ENCODE results near the gene ANGPTL2.
"Not testable (repeated sequence)": the region's sequence is repeated elsewhere in the genome, so short reads cannot be mapped to it uniquely, and the experiment has no call there.

Gene ANGPTL2

DNA sequence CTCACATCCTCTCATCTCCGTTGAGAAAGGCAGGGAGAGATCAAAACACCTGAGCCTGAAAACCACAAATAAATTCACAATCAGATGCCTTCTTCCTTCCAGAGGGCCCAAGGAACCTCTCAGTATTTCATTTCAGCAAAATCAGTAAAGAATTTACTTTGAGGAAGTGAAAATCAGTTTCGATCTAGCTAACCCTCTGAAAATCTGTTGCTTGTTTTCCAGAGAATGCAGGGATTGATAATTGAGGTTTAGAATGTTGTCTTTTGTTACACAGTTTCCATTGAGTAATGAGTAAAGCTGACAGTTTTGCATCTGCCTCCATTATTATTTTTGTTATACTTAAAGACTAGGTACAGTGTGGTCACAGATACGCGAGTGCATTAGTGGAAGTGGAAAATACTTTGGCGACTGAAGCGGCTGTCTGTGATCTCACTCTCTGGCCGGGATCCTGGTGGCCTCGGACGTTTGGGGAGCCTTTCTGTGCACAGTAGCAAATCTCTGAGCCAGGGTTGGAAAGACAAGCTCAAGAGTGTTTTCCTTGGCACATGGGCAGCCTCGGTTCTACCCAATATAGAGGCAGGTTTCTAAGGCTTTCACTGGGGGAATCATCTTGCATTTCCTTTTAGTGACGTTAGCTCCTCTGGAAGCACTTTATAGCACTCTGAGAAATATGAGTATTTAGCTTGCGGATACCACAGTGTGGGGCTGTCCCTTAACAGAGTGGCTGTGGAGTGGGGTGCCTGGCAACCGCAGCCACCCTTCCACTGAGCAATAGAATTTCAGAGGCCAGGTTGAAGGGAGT, 32.2 kb upstream of the ANGPTL2 start:
- no peak for DNase-seq

DNA sequence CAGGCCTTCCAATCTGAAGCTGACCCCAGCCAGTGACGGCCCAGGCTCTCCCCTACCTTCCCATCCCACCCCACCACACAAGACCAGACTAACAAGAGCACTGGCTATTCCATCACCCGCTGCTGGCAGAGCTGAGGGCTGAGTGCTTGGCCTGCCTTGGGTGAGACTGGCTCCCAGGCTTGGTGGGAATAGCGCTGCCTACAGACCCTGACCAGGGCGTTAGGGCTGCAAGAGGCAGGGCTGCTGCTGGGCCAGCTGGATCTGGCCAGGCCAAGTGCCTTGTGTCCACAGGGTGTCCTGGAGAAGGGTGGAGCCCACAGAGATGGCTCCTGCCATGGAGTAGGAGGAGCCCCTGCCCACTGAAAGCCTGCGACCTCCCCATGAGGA, 31.6 kb upstream of the ANGPTL2 start:
- no peak for DNase-seq

DNA sequence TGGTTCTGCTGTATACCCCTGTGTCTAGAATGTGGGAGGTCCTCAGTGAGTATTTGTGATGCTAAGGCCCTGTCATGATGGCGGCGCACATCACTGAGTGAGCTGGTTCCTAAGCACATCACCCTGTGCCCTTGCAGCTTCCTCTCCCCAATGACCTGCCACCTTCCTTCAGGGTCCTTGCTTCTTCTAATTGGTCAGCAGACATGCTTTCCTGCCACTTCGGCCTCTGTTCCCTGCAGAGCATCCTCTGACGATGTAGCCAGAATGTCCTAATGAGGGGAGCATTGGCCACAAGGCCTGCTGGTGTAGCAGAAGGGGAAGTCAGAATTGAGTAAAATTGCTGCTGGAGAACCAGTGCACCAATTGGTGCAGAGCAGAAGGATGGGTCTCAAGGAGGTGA, 31.1 kb upstream of the ANGPTL2 start:
- DNase-seq, result no peak

DNA sequence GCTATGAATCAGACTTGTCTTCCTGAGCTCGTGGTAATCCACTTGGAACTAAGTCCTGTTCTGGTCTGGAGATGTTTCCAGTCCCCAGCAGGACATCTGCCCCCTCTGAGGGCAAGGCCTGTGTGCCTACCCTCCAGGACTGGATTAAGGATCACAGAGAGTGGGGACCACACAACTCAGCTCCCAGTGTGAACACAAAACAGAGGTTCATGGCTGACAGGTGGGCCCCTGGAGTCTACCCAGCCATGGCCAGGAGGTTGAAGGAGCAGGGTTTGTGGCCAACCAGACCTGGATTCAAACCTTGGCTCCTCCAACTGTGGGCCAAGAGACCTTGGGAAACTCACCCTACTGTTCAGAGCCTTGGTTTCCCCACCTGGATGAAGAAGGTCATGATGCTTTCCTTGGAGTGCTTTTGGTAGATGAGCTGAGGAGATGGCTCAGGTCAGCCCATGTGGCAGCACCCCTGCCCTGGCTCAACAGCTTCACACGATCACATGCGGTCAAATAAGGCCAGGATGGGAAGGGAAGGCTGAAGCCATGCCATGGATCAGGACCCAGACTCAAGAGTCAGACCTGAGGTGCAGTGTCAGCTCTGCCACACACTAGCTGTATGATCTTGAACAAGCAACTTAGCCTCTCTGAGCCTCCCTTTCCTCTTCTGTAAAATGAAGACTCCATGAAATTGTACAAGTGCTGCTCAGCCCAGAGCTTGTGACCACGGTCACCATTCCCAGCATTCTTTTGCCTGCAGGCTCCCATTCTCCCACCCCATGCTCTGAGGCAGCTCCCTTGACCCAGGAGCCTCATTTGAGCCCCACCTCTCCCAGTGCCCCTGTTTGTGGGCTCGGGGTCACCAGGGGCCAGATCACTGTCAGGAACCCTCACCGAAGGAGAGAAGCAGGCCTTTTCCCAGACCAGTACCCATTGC, 27.3 kb upstream of the ANGPTL2 start:
- no peak for DNase-seq

DNA sequence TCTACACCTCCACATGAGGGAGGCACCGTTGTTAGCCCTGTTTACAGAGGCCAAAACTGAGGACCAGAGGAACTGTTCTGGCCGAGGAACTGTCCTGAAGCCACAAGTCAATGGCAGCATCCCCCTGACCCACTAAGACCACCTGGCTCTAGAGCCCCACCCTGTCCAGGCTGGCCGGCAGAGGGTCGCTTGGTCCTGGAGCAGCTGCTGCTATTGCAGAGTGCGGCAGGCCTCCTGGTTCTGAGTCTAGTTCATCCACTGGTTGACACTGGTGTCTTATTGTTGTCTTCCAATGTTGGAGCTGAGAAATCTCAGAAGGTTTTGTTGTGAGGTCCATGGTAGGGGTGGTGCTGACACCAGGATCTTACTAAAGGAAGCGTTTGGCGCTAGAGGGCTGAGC, 26.6 kb upstream of the ANGPTL2 start:
- DNase-seq, result no peak

DNA sequence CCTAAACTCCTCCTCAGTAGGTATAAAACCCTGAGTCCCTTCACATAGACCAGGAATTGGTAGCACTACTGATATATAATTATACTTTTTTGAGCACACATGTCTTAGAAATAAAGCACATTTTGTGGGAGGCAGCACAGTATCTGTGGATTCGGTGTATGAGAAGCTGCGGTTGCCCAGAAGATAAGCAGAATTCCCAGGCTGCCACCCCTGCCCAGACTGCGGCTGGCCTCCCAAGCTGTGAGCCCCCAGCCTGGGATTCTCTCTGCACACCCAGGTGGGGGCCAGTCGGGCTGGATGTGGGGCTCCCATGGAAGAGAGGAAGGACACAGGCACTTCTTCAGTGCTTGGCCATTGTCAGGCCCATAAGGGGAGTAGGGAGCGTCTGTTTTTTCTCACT, 25.6 kb upstream of the ANGPTL2 start:
- no peak for DNase-seq

DNA sequence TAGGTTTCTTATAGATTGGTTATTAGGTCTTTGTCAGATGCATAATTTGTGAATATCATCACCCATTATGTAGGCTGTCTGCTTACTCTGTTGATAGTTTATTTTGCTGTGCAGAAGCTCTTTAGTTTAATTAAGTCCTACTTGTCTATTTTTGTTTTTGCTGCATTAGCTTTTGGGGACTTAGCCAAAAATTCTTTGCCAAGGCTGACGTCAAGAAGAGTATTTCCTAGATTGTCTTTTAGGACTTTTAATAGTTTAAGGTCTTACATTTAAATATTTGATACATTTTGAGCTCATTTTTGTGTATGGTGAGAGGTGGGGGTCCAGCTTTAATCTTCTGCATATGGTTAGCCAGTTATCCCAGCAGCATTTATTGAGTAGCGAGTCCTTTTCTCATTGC, 24.8 kb upstream of the ANGPTL2 start:
- DNase-seq, result no peak

DNA sequence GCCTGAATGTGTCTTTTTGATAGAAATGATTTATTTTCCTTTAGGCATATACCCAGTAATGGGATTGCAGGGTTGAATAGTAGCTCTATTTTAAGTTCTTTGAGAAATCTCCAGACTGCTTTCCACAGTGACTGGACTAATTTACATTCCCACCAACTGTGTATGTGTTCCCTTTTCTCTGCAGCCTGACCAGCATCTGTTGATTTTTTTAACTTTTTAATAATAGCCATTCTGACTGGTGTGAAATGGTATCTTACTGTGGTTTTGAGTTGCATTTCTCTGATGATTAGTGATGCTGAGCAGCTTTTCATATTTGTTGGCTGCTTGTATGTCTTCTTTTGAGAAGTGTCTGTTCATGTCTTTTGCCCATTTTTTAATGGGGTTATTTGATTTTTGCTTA, 24.4 kb upstream of the ANGPTL2 start:
- not testable (repeated sequence) for DNase-seq

DNA sequence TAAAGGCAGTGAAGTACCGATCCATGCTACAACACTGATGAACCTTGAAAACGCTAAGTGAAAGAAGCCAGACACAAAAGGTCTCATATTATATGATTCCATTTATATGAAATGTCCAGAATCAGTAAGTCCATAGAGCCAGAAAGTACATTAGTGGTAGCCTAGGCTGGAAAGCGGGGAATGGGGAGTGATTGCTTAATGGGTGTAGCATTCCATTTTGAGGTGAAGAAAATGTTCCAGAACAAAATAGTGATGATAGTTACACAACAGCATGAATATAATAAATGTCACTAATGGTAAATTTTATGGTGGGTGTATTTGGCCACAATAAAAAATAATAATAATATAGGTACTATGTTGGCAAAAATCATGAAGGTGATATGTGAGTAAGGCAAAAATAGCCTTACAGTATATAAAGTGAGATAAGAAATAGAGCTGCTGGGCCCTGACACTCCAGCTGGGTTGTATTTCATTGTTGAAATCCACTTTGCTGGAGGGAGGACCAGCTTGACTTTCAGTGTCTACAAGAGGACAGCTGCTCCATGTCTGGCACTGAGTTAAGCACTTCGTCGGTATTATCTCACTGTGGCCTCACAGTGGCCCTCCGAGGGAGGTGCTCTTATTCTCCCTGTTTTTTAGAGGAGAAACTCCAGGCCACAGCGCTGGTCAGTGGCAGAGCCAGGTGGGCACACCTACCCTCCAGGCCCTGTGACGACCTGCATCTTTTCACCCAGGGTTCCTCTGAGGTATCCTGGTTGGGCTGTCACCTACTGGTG, 22.4 kb upstream of the ANGPTL2 start:
- no peak for DNase-seq

DNA sequence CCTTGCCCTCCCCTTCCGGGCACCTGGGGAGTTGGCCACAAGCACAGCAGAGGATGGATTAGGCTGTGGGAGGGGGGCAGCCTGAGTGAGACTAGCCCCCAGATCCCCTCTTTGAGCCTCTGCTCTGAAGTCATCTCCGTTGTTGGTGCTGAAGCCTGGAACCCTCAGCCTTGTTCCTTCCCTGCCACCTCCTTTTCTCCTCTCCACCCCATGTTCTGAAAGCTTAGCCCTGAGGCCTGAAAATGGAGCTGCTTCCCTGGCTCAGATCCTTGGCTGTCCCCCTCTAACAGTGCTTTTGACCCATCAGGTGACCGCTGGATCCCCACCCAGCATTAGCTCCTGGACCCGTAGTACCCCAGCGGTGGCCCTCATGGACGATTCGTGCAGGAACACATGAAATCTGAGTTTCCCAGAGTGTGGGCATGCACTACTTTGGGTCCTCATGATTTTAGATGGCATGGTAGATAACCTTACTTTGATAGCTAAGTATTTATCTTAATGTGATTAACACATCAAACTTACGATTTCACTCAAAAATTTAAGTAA, 21.6 kb upstream of the ANGPTL2 start:
- no peak for DNase-seq

DNA sequence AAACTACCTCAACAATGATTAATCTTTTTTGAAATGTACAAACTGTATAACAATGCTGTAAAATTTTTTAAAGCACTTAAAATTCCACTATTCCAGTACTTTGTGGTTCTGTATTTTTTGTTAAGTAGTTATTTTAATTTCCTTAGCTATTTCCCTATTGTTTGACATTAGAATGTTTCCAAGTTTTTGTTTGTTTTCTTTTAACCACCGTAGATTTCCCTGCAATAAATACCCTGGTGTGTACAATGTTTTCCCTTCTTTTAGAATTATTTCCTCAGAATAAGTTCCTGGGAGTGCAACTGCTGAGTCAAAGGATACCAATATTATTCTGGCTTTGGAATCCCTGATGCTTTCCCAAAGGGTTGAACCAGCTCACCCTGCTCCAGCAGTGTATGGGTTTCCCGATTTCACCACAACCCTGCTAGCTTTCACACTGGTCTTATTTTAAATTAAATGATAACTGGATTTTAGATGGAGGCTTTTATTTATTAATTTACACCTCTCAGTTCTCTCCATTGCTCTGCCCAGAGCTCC, 20.6 kb upstream of the ANGPTL2 start:
- no peak for DNase-seq

DNA sequence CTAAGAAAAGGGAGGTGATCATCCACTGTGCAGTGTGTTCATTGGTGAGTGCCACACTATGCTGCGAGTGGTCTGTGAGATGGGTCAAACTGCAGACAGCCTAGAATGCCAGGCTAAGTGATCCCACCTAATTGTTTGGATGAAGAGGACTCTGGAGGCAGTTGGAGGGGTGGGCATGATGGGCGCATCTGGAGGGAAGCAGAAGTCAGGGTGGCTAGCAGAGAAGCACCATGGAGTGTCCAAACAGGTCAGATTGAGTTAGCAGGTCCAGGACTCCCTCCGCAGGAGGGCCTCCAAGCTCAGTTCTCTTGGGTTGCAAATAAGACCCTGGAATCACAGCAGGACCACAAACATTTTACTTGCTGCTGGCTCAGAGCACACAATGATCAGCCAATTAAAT, 19.9 kb upstream of the ANGPTL2 start:
- DNase-seq, result no peak

DNA sequence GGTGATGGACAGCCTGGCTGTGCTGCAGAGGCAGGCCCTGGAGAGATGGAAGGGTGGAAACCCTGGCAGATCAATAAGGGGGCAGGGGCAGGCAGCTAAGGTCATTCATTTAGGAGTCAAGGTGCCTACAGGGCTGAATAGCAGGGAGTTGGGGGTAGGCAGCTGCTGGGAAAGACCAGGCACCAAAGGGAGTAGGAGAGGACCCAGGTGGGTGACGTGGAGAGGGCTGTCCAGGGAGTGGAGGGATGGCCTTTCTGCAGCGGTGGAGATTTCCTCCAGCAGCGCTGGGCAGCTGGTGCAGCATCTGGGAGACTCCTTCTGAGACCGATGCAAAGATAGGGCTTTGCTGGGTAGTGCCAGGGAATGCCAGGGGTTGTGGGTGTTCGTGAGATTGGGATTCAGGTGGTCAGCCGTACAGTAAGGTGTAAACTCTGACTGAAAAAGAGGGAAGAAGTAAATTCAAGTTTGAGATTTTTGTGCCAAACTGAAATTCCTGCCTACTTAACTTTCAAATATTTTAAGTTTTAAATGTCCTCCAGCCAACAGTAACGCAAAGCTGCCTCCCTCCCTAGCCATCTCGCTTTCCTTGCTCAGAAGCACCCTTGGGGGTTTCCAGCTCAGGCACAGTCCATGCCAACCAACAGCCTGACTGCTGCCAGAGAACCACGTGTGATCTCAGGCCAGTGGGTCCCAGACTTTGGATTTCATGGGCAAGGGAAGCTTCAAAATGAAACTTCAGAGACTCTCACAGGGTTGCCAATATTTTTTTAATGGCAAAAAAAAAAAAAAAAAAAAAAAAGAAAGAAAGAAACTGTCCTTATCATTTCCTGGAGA, 18.6 kb upstream of the ANGPTL2 start:
- no peak for DNase-seq

DNA sequence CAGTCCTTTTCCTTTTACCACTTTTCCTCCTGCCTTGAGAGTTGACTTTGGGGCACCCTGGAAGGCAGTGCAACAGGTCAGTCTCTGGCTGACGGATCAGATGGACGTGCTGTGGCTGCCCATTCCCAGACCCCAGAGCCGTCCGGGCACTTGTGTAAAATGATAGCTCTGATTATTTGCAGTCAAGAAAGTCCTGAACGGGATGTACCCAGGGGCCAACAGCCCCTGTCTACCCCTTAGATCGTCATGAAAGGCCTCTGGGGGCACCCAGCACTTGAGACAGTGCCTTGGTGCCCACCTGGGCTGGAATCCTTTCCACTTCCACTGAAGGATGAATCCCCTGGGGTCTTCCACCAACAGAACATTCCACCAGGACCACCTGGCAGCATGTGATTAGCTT, 17.7 kb upstream of the ANGPTL2 start:
- DNase-seq, result no peak

DNA sequence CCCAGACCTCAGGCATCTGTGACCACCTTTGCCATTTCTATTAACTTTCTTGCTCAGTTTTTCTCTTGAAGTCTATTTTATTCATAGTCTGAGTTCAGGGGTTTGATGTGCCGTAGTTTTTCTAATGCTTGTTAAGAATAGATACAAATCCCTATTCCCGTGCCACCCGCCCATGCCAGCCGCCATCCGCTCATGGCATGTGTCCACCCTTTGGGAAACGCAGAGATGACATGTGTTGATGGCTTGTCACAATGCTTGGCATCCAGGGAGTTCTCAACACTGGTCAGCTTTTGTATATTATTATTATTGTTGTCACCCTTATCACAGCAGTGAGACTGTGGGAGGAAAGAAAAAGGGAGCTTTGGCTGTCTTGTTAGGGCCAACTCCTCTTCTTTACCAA, 17.3 kb upstream of the ANGPTL2 start:
- DNase-seq, result no peak

DNA sequence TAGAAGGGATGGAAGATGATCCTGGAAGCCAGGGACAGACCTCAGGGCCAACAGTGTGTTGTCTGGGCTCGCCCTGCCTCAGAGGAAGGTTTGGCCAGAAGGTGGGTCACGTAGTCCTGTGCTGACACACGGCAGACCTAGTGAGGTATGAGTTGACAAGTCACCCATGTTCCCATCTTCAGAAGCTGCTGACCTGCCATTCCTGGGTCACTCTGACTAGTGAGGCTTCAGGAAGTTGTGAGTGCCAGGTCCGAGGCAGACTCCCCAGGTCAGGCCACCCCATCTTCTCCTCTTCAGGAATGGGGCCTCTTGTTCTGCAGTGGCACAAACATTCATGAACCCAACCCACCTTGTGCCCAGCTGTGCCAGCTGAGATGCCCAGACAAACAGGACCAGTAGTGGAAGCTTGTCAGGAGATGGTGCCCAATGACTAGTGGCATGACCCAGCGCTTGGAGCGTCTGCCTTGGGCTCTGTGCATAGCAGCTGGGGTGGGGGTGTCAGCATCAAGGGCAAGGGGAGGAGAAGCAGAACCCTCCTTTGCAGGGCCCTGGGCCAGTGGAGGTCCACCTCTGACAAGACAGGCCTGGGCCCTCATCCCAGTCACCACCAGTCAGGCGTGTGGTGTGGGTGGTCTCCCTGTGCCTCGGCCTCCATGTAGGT, 16.8 kb upstream of the ANGPTL2 start:
- no peak for DNase-seq

DNA sequence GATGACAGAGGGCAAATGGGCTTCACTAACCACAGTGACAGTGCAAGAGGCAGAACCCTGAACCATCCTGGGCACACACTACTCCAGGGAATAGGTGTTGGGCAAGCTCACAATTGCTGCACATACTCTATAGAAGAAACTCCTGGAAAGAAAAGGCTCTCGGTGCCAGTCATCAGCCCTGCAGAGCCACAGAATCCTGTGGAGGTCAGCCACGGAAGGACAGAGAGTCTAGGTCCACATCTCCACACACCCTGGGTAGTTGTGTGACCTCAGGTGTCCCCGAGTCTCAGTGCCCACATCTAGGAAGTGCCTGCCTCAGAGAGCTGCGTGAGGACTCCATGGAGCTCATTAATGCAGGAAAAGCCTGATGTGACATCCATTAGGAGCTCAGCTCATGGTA, 16.0 kb upstream of the ANGPTL2 start:
- DNase-seq, result no peak

DNA sequence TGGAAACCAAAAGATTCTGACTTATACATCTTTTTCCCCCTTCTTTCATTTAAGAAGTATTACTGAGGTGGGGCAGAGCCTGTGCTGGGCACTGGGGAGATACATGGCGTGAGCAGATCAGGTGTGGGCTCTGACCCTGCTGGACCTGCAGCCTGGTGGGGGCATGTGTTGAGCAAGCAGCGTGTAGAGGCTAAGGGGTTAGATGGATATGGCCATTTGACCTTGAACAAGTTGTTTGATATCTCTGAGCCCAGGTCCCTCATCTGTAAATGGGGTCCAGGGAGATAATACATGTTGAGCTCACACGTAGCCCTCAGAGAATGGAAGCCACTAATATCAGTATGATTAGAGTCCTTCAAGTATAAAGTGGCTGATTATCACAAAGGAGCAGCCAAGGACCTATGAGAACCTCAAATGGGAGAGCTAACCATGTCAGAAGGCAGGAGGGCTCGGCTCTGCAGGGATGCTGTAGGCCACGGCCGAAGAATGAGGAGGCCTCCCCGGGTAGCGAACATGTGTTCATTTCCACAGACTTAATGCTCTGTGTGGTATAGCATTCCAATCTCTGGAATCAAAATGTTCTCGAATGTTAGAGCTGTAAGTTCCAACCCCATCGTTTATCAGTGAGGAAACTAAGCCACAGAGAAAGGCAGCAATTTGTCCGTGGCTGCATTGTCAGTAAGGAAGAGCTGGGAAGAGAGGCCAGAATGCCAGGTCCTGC, 15.4 kb upstream of the ANGPTL2 start:
- DNase-seq, result no peak

DNA sequence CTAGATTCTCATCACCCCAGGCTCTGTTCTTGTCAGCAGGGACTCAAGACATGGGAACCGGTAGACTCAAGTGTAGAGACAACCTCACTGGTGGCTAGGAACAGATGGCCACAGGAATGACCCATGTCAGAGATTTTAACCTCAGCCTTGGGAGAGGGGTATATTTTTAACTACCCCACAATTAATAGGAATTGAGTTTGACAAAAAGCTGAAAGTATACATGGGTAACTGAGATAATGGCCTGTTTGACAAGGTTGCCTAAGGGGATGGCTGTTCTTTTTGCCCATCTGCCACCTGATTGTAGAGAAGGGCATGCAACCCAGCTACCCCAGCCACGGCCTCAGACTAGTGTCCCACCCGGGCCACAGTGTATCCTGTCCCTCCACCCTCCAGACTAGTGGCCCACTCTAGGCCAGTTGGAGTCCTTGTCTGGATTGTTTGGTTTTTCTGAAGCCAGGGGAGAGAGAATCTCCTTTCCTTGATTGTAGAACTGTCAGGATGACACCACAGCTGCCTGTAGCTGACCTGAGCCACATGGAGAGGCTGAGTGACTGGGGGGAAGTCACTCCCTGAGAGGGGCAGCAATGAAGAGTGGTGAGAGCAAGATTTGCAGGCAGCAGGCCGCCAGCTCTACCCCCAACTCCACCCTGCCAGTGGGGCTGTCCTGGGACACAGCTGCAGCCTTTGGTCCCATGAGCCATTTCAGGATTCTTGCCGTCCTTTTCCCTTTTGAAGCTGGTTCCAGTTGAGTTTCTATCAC, 14.6 kb upstream of the ANGPTL2 start:
- no peak for DNase-seq

All from NK-92 treated with Interleukin-12 subunit alpha and Interleukin-12 subunit beta, amount 100 ng/mL, for 24 hours (cell line).